SK-N-MC (cell line): Measurements from ENCODE around the gene BATF3.

Source experiments
- DNase-seq: peaks from one replicate; pipeline ENCODE4 v3.0.0-alpha.2; 2011; ENCODE audit warnings: low read depth, low spot score
- H3K27ac ChIP-seq: fragments of 200-600 bp; sonication (generic); 2 replicates; pipeline ENCODE4 v1.5.1; 2016; ENCODE audit warnings: mixed run types
- H3K36me3 ChIP-seq: fragments of 200-600 bp; sonication (generic); 2 replicates; pipeline ENCODE4 v1.6.1; 2017; ENCODE audit warnings: antibody characterized with exemption, low read length, mixed read lengths; ENCODE audit not compliant: insufficient read depth
- H3K4me3 ChIP-seq: fragments of 200-600 bp; sonication (generic); 2 replicates; pipeline ENCODE4 v1.5.1; 2016
- H3K9ac ChIP-seq: fragments of 200-600 bp; sonication (generic); 2 replicates; pipeline ENCODE4 v1.8.0; 2017; ENCODE audit warnings: mixed run types, mixed read lengths; ENCODE audit not compliant: insufficient read length
- H3K9me3 ChIP-seq: fragments of 200-600 bp; sonication (generic); 2 replicates; pipeline ENCODE4 v1.6.1; 2017; ENCODE audit warnings: low read depth, mild to moderate bottlenecking, antibody characterized with exemption, low read length, moderate library complexity, mixed read lengths
- EZH2 ChIP-seq: fragments of 200-600 bp; sonication (generic); IDR thresholded peaks from one replicate; pipeline ENCODE4 v1.6.1; 2017; ENCODE audit warnings: antibody characterized with exemption
- FOXP2 ChIP-seq: optimal IDR thresholded peaks from 2 replicates; pipeline ENCODE3; 2011; ENCODE audit warnings: mild to moderate bottlenecking, moderate library complexity; ENCODE audit not compliant: insufficient read depth; ENCODE audit errors: extremely low read length, control extremely low read depth
- POLR2AphosphoS5 ChIP-seq: IDR thresholded peaks from 2 replicates; pipeline ENCODE4 v1.6.1; 2012; ENCODE audit warnings: mild to moderate bottlenecking, low read depth, low read length, borderline replicate concordance

Gene BATF3

GRCh38 chr1:212700223-212700891 lies 717 bp upstream of the BATF3 start:
- no peak overlapping the region for H3K27ac ChIP-seq
- DNase-seq: no peak
- peak overlapping the region; percentile 38 for H3K9ac ChIP-seq
- H3K4me3 ChIP-seq: peak overlapping the region; percentile 88
- TF ChIP-seq POLR2AphosphoS5 (no peak), EZH2 (no peak), FOXP2 (no peak)
- no peaks in the 10 kb centered on the region for H3K9me3 ChIP-seq
- H3K36me3 ChIP-seq: no peaks in the 10 kb centered on the region

- no peak for DNase-seq
- Histone ChIP-seq H3K9me3 (no peaks in the 10 kb centered on the region), H3K27ac (no peak overlapping the region), H3K36me3 (no peaks in the 10 kb centered on the region), H3K4me3 (peak overlapping the region; percentile 88), H3K9ac (no peak overlapping the region)
- no peak for TF ChIP-seq FOXP2
- no peak for TF ChIP-seq EZH2
- TF ChIP-seq POLR2AphosphoS5: no peak
Observed at GRCh38 chr1:212699104-212699624, 476 bp downstream of the BATF3 start.

GRCh38 chr1:212698467-212699103 lies 1.1 kb downstream of the BATF3 start:
- no peak for DNase-seq

GRCh38 chr1:212696721-212697331 lies 2.8 kb downstream of the BATF3 start:
- TF ChIP-seq FOXP2 (no peak), POLR2AphosphoS5 (no peak), EZH2 (no peak)
- Histone ChIP-seq H3K9me3 (no peaks in the 10 kb centered on the region), H3K36me3 (no peaks in the 10 kb centered on the region), H3K9ac (no peak overlapping the region), H3K4me3 (no peak overlapping the region), H3K27ac (no peak overlapping the region)
- DNase-seq: no peak

More at GRCh38 chr1:212698467-212699103, 1.1 kb downstream of the BATF3 start:
- H3K4me3 ChIP-seq: peak overlapping the region; percentile 88
- H3K9ac ChIP-seq: no peak overlapping the region
- no peaks in the 10 kb centered on the region for H3K9me3 ChIP-seq
- no peaks in the 10 kb centered on the region for H3K36me3 ChIP-seq
- TF ChIP-seq POLR2AphosphoS5 (no peak), EZH2 (no peak), FOXP2 (no peak)
- no peak overlapping the region for H3K27ac ChIP-seq

GRCh38 chr1:212692774-212693644 lies 6.6 kb downstream of the BATF3 start:
- Histone ChIP-seq H3K27ac (no peak overlapping the region), H3K4me3 (no peak overlapping the region), H3K36me3 (no peaks in the 10 kb centered on the region), H3K9ac (no peak overlapping the region), H3K9me3 (no peaks in the 10 kb centered on the region)
- TF ChIP-seq POLR2AphosphoS5 (no peak), FOXP2 (no peak), EZH2 (no peak)
- no peak for DNase-seq

GRCh38 chr1:212691561-212692071 lies 8.0 kb downstream of the BATF3 start:
- Histone ChIP-seq H3K9me3 (no peaks in the 10 kb centered on the region), H3K9ac (no peak overlapping the region), H3K4me3 (no peak overlapping the region), H3K27ac (no peak overlapping the region), H3K36me3 (no peaks in the 10 kb centered on the region)
- no peak for DNase-seq
- no peak for TF ChIP-seq POLR2AphosphoS5
- TF ChIP-seq EZH2: no peak
- no peak for TF ChIP-seq FOXP2

GRCh38 chr1:212690816-212691403 lies 8.7 kb downstream of the BATF3 start:
- DNase-seq: no peak
- no peaks in the 10 kb centered on the region for H3K9me3 ChIP-seq
- no peaks in the 10 kb centered on the region for H3K36me3 ChIP-seq
- no peak for TF ChIP-seq POLR2AphosphoS5
- TF ChIP-seq EZH2: no peak
- H3K4me3 ChIP-seq: no peak overlapping the region
- H3K27ac ChIP-seq: no peak overlapping the region
- no peak overlapping the region for H3K9ac ChIP-seq
